HG03135 (cell line): Measurements from ENCODE around the gene GALNT11.

Source experiments
- ATAC-seq: cut with Tn5 transposase; IDR thresholded peaks from one replicate; pipeline ENCODE4 v1.9.1; 2021; ENCODE audit warnings: mild to moderate bottlenecking, moderate library complexity; ENCODE audit not compliant: unreplicated experiment

Gene GALNT11

GRCh38 chr7:152144557-152145245 lies 119.2 kb downstream of the GALNT11 start:
- no peak for ATAC-seq

GRCh38 chr7:152145853-152146466 lies 120.5 kb downstream of the GALNT11 start:
- no peak for ATAC-seq

DNA sequence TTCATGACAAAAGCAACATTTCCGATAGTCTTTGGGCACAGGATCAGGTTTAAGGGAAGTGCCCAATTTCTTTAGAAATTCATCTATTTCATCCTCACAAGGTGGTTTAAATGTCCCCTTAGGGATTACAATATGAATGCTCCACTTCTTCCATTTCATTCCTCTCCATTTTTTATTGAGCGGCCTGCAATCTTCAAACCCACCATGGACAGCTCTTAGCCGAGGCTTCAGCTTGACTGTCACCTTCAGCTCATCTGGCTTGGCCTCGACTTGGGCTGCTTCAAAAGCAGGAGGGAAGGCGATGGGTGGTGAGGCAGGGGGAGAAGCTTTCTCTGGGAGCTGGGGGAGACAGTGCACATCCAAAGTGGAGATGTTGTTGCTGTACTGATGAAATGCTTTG lies 123.2 kb downstream of the GALNT11 start:
- no peak for ATAC-seq

- ATAC-seq: no peak
Observed at GRCh38 chr7:152149363-152149762, 123.9 kb downstream of the GALNT11 start.

- no peak for ATAC-seq
Observed at GRCh38 chr7:152152267-152152666, 126.8 kb downstream of the GALNT11 start.

DNA sequence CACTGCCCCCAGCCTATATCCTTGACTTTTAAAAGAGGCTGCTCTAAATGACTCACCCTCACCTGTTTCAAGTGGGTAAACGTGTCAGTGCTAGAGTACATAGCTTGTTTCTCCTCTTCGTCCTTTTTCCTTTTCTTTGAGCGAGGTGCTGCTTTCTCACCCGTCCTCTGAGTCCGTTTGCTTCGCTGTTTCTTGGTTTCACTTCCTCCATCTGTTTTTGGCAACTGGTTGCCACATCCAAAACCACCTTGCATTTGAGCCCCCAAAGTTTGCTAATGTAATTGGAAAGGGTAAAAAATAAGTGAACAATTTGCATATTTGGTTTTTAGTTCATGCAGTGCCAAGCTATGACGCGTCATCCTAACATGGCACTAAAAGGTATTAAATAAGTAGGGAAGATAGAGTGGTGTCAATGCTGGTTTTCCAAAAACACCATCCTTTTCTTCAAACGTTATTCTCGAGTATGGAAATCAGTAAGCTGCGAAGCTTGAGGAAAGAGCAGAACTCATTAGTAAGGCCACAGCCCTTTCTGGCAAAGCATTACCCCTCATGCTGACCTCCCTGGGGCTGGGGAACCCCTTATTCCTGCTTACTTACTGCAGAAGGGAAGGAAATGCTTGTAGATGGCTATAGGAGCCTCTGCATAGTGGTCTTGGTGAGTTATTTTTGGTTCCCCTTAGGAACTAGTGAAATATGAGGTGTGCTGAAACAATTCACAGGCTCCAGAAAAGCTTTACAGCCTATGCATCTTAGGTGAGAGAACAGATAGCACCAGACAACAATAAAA lies 133.5 kb downstream of the GALNT11 start:
- peak; percentile 87 for ATAC-seq

GRCh38 chr7:152161171-152161570 lies 135.7 kb downstream of the GALNT11 start:
- ATAC-seq: no peak

- no peak for ATAC-seq
Observed at GRCh38 chr7:152162287-152162686, 136.8 kb downstream of the GALNT11 start.
